Fibroblast of lung (primary cell): Measurements from ENCODE around the gene INF2.

Experiments used
- EZH2 ChIP-seq: IDR thresholded peaks from 2 replicates; pipeline ENCODE4 v1.5.1; 2012; ENCODE audit warnings: low read length, control low read depth, mild to moderate bottlenecking; ENCODE audit errors: missing control alignments
- TF ChIP-seq, protein P1 (sequence below), 2 donors: IDR thresholded peaks in 1 of 2; conservative IDR thresholded peaks in 1 of 2; 1 replicate in 1 of 2; 2 replicates in 1 of 2; pipeline ENCODE4 v1.5.1; 2011 to 2012; ENCODE audit warnings: low read length in 2 of 2, control low read depth in 1 of 2, inconsistent platforms in 1 of 2, low read depth in 1 of 2, mild to moderate bottlenecking in 1 of 2

DNA sequence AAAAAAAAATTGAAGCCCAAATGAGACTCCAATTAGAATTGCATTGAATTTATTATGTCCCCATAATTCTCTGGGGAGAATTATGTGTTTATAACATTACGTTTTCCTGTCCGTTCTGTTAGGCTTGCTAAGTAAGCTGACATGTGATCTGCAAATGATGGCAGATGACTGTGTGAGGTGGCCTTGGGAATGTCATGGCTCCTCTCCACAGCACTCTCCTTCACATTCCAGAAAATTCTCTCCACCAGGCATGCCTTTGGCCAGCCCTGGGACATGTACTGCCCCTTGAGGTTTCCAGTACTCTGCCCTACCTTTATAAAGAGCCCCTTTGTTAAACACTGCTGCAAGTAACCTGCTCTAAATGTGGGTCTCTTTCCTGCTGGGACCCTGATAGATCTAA is 28.3 kb upstream of the INF2 start:
- TF ChIP-seq, protein P1, sequence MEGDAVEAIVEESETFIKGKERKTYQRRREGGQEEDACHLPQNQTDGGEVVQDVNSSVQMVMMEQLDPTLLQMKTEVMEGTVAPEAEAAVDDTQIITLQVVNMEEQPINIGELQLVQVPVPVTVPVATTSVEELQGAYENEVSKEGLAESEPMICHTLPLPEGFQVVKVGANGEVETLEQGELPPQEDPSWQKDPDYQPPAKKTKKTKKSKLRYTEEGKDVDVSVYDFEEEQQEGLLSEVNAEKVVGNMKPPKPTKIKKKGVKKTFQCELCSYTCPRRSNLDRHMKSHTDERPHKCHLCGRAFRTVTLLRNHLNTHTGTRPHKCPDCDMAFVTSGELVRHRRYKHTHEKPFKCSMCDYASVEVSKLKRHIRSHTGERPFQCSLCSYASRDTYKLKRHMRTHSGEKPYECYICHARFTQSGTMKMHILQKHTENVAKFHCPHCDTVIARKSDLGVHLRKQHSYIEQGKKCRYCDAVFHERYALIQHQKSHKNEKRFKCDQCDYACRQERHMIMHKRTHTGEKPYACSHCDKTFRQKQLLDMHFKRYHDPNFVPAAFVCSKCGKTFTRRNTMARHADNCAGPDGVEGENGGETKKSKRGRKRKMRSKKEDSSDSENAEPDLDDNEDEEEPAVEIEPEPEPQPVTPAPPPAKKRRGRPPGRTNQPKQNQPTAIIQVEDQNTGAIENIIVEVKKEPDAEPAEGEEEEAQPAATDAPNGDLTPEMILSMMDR (conservative IDR thresholded peaks at IDR 0.05 in 1 of 2, IDR thresholded peaks at IDR 0.05 in 1 of 2; ENCODE audit: low read depth in 1 of 2, low read length in 2 of 2), result no peak
- no peak for TF ChIP-seq EZH2
